Glomerular visceral epithelial cell (primary cell): Measurements from ENCODE around the gene MYH4.
A peak's percentile ranks its signal among the peaks of the same experiment; 100 is the strongest.

Experiments used
- DNase-seq: peaks from one replicate; pipeline ENCODE4 v3.0.0-alpha.2; 2016; ENCODE audit errors: extremely low spot score

MYH4 gene

DNA sequence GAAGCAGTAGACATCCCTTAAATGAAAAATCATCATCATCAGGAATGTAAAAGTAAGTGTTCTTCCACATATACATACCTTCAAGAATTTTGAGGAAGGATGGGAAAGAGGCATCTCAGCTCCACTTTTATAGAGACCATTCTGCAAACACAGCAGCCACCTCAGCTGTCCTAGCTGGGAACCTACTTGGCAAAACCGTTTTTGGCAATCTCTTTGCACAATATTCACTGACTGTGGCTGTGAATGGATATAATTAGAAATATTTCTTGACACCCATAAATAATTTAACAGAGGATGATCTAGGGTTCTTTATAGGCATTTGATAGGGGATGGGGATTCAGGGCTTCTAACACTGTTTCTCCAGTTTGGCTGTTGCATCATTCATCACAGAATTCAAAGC lies at the start of gene MYH4:
Gene MYH4, minus strand, starts transcription at position 101 of the 400 bp plus-strand sequence. CDS start 2,814 bp downstream, outside the sequence.
- no peak for DNase-seq

DNA sequence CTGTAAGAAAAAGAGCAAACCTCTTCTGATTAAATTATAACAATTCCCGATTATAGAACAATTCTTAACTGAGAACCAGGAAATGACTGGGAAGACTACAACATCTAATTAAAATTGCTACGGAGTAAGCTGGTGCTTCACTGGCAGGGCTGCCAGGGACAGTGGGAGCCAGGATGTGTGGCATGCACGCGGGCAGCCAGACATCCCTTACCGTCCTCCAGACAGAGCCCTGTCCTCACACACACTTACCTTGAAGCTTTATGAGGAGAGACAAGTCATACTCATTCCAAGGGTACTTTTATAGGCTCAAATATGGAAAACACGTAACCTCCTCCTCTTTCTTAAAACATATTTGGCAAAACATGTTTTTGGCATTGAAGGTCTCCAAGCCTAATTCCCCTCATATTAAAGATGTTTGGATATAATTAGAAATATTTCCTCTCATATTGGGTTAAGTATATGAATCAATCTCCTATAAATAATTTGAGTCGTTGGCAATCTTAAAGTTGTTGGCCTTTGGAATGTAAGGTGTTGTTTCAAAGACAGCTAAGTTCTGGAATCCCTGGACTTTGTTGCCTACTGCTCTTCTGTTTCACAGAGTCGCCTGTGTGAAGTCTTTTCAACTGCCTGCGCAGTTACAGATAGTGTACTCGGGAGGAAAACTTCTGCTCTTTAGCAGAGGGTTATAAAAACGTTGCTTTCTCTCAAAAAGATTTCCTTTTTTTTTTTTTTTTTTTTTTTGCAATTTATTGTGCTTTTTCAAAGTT lies 49.1 kb upstream of the MYH4 start, which contains the start of gene MYH1:
Gene MYH1, minus strand, starts transcription at position 272 of the 767 bp plus-strand sequence. CDS start 1,900 bp downstream, outside the sequence.
- no peak for DNase-seq

DNA sequence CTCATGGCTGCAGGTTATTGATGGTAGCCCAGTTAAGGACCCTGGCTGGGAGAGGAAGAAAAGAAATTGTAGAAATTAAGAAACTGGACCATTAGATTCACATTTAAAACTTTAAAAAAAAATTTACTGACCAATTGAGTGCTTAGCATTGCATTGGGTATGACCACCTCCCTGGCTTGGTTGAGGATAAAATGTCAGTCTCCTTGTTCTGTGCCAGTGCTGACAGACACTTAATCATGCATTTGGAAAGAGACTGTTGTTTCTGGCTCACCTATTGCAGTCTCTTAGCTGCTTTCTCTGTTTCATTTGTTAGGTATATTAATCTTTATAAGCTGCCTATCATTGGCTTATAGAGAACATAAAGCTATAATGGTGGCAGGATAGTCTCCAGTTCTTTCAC lies 47.3 kb upstream of the MYH4 start:
- no peak for DNase-seq

- DNase-seq: no peak
These were observed 46.7 kb upstream of the MYH4 start for GRCh38 chr17:10516065-10516464.

DNA sequence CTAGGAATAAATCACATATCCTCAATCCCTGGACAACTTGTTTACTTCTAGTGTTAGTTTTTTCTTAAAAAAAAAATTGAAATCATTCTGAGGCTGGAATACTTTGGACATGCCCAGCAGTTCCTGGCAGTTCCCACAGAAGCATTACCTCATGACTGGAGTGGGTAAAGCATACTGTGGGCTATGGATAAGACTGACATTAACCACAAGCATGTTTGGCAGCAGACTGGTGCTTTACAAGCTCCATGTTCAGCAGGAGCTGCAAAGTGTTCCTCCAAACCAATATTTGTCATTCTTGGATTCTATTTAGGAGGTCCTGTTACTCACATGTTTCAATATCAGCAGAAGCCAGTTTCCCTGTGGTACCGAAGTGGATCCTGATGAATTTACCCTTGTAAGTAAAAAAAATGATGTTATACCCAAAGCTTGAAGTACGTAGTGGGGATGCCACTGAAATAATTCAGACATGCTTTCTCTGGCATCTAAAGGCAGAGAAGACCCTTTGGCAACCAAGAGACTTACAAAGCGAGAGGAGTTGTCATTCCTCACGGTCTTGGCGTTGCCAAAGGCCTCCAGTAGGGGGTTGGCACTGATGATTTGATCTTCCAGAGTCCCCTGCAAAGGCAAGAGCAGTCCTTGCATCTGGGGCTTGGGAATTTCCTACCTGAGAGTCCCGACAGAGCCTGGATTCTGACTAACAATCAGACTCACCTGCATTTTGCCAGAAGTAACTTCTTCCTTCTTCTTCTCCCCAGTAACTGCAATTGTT lies 44.1 kb upstream of the MYH4 start:
- DNase-seq: peak; percentile 2

- no peak for DNase-seq
These were observed 43.5 kb upstream of the MYH4 start for GRCh38 chr17:10512856-10513255.

DNA sequence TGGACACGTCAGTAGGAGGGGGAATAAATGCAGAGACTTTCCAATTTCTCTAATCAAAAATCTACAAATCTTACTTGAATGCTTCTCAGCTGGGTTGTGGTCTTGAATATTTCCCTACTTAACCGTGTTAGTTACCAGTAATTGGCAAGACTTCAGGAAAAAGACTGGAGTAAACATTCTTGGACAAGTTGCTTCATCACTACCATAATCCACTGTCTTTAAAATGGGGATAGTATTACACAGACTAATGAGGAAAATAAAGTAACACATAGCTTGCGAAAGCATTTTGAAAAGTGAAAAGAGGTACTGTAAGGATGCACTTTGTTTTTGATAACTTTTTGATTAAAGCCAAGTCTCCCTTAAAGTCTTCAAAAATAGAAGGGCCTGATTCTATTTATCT lies 30.6 kb upstream of the MYH4 start:
- DNase-seq: no peak

GRCh38 chr17:10492004-10492403 lies 22.6 kb upstream of the MYH4 start:
- DNase-seq: no peak

GRCh38 chr17:10482252-10482651 lies 12.9 kb upstream of the MYH4 start:
- no peak for DNase-seq

DNA sequence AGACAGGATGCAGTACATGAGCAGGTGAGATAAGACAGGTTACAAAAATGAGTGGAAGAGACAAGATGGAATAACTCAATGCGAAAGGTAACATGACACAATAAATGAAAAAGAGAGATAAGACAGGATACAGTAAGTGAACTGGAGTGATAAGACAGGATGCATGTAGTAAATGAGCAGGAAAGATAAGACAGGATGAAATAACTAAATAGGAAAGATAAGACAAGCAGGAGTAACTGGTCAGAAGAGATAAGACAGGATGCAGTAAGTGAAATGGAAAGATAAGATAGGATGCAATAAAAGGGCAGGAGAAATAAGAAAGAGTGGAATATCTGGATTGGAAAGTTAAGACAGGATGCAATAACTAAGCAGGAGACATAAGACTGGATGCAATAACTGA lies 8.3 kb upstream of the MYH4 start:
- DNase-seq: no peak

DNA sequence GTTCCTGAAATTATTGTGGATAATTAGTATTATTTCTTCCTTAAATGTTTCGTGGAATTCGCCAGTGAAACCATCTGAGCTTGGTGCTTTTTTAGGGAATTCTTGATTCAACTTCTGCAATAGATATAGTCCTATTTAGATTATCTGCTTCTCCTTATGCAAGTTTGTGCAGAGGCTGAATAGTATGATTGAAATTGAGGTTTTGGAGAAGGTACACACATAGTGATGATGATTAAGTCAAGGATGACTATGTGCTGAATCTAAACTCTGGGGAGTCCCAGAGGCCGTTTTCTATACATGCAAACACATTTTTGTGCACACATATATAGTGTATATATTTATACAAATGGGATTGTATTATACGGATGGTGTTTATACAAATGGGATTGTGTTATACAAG lies 5.2 kb upstream of the MYH4 start:
- no peak for DNase-seq

DNA sequence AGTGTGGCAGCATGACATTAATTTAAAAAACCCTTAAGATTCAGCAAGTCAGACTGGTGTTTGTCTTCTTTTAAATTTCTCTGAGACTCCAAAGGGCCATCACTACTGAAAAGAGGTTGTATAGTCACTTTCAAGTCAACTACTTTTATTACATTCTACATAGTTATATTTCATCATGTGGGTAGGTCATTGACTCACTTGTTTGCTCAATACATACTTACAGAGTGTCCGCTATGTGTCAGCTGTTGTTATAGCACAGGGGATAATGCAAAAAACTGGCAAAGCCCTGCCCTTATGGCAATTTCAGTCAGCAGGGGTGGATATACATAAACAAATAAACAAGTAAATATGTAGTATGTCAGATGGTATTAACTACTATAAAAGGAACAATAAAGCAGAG lies 2.5 kb upstream of the MYH4 start:
- no peak for DNase-seq

DNA sequence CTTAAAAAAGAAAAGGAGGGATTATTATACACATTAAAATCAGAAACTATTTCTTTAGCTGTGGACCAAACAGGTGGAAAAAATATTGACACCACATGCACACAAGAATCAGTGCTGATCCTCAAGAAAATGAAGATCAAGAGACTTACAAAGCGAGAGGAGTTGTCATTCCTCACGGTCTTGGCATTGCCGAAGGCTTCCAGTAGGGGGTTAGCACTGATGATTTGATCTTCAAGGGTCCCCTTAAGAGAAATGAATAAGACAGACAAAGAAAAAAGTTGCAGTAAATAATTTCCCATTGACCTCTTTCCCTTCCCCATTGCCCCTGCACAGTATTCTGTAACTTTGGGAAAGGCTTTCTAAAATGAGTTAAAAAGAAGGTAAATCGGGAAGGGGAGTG lies 6.0 kb downstream of the MYH4 start:
- DNase-seq: no peak

DNA sequence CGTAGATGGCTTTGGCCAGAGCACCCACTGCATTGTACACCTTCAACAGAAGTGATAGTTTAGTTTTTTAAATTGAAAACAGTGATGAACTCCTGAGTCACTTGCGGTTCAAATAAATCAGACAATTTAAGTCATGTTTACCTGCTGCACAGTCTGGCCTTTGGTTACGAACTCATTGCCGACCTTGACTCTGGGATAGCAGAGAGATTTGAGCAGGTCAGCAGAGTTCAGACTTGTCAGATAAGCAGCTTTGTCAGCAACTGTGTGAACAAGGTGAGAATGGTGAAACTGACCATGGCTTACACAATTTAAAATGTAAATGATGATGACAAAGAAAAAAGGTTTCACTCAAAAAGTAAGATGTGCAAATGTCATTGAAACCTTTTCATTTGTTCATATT lies 9.3 kb downstream of the MYH4 start:
- DNase-seq: no peak

GRCh38 chr17:10458701-10459100 lies 10.7 kb downstream of the MYH4 start:
- DNase-seq: no peak

GRCh38 chr17:10457952-10458351 lies 11.4 kb downstream of the MYH4 start:
- no peak for DNase-seq

- DNase-seq: no peak
These were observed 22.1 kb downstream of the MYH4 start for GRCh38 chr17:10447026-10447931.

- no peak for DNase-seq
These were observed 29.5 kb downstream of the MYH4 start for GRCh38 chr17:10439816-10440215.

- no peak for DNase-seq
These were observed 34.3 kb downstream of the MYH4 start for GRCh38 chr17:10435096-10435495.

- DNase-seq: no peak
These were observed 39.8 kb downstream of the MYH4 start for GRCh38 chr17:10429421-10430045.

- DNase-seq: no peak
These were observed 40.6 kb downstream of the MYH4 start for GRCh38 chr17:10428781-10429180.
